Hematopoietic multipotent progenitor cell treated with erythropoietin and hydrocortisone succinate and interleukin-3 and kit ligand, for 17 days (in vitro differentiated cells): ENCODE data around the gene PFDN4.

Experiments used
- DNase-seq: peaks from one replicate; pipeline ENCODE4 v3.0.0-alpha.2; 2015; ENCODE audit warnings: low spot score

PFDN4 gene

GRCh38 chr20:54200487-54201267 lies 7.2 kb upstream of the PFDN4 start:
- no peak for DNase-seq

GRCh38 chr20:54201268-54201846 lies 6.5 kb upstream of the PFDN4 start:
- DNase-seq: no peak

- no peak for DNase-seq
These were observed 4.6 kb upstream of the PFDN4 start for GRCh38 chr20:54203281-54203680.

GRCh38 chr20:54204063-54204462 lies 3.8 kb upstream of the PFDN4 start:
- no peak for DNase-seq

GRCh38 chr20:54204481-54204880 lies 3.4 kb upstream of the PFDN4 start:
- DNase-seq: no peak

- no peak for DNase-seq
These were observed 2.4 kb upstream of the PFDN4 start for GRCh38 chr20:54205450-54205849.

- DNase-seq: no peak
These were observed 689 bp upstream of the PFDN4 start for GRCh38 chr20:54207053-54207742.

GRCh38 chr20:54208548-54209176 lies 775 bp downstream of the PFDN4 start:
- DNase-seq: peak; percentile 63

- peak; percentile 26 for DNase-seq
These were observed 1.4 kb downstream of the PFDN4 start for GRCh38 chr20:54209216-54209813.

- no peak for DNase-seq
These were observed 4.3 kb downstream of the PFDN4 start for GRCh38 chr20:54212226-54212625.

GRCh38 chr20:54212871-54213270 lies 5.0 kb downstream of the PFDN4 start:
- DNase-seq: no peak

GRCh38 chr20:54214566-54214965 lies 6.7 kb downstream of the PFDN4 start:
- no peak for DNase-seq

GRCh38 chr20:54215157-54215789 lies 7.4 kb downstream of the PFDN4 start:
- no peak for DNase-seq

GRCh38 chr20:54217762-54218161 lies 9.9 kb downstream of the PFDN4 start:
- DNase-seq: no peak

- DNase-seq: no peak
These were observed 10.6 kb downstream of the PFDN4 start for GRCh38 chr20:54218470-54218869.

- DNase-seq: no peak
These were observed 12.0 kb downstream of the PFDN4 start for GRCh38 chr20:54219751-54220426.

GRCh38 chr20:54220722-54221121 lies 12.8 kb downstream of the PFDN4 start:
- no peak for DNase-seq

GRCh38 chr20:54221353-54221752 lies 13.5 kb downstream of the PFDN4 start:
- DNase-seq: no peak

- DNase-seq: no peak
These were observed 14.4 kb downstream of the PFDN4 start for GRCh38 chr20:54221996-54222890.

GRCh38 chr20:54223285-54223684 lies 15.4 kb downstream of the PFDN4 start:
- DNase-seq: no peak
